T47D (cell line): ENCODE results near the gene HOXC9.

Experiments
- DNase-seq, 2 experiments: peaks; one replicate each; pipeline versions ENCODE4 v3.0.0 to v3.0.0-alpha.2; 2011 to 2012; ENCODE audit warnings: low read depth in 1 of 2, low spot score in 1 of 2
- JUND ChIP-seq: IDR thresholded peaks from 2 replicates; pipeline ENCODE4 v1.6.1; 2012; ENCODE audit warnings: low read depth
- in situ Hi-C: cut with HindIII; loops from 2 replicates; pipeline ENCODE4 v1.10.0; 2016; ENCODE audit warnings: low sequenced_read_pairs, low pct_unique_long_range_greater_than_20kb

HOXC9 gene

DNA sequence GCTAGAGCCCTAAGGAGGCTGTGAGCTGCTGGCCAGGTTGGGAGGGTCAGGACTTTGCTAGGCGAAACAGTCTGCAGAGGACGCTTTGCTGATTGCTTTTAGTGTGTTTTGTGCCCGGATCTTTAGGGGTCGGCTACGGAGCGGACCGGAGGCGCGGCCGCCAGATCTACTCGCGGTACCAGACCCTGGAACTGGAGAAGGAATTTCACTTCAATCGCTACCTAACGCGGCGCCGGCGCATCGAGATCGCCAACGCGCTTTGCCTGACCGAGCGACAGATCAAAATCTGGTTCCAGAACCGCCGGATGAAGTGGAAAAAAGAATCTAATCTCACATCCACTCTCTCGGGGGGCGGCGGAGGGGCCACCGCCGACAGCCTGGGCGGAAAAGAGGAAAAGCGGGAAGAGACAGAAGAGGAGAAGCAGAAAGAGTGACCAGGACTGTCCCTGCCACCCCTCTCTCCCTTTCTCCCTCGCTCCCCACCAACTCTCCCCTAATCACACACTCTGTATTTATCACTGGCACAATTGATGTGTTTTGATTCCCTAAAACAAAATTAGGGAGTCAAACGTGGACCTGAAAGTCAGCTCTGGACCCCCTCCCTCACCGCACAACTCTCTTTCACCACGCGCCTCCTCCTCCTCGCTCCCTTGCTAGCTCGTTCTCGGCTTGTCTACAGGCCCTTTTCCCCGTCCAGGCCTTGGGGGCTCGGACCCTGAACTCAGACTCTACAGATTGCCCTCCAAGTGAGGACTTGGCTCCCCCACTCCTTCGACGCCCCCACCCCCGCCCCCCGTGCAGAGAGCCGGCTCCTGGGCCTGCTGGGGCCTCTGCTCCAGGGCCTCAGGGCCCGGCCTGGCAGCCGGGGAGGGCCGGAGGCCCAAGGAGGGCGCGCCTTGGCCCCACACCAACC lies 29.8 kb downstream of the HOXC9 start:
- no peak for DNase-seq
- in situ Hi-C loops, result no loop called here
- no peak for TF ChIP-seq JUND

DNA sequence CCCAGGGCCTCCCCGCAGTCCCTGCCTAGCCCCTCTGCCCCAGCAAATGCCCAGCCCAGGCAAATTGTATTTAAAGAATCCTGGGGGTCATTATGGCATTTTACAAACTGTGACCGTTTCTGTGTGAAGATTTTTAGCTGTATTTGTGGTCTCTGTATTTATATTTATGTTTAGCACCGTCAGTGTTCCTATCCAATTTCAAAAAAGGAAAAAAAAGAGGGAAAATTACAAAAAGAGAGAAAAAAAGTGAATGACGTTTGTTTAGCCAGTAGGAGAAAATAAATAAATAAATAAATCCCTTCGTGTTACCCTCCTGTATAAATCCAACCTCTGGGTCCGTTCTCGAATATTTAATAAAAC lies 30.5 kb downstream of the HOXC9 start:
- DNase-seq, result no peak
- TF ChIP-seq JUND, result no peak
- in situ Hi-C loops, result no loop called here

DNA sequence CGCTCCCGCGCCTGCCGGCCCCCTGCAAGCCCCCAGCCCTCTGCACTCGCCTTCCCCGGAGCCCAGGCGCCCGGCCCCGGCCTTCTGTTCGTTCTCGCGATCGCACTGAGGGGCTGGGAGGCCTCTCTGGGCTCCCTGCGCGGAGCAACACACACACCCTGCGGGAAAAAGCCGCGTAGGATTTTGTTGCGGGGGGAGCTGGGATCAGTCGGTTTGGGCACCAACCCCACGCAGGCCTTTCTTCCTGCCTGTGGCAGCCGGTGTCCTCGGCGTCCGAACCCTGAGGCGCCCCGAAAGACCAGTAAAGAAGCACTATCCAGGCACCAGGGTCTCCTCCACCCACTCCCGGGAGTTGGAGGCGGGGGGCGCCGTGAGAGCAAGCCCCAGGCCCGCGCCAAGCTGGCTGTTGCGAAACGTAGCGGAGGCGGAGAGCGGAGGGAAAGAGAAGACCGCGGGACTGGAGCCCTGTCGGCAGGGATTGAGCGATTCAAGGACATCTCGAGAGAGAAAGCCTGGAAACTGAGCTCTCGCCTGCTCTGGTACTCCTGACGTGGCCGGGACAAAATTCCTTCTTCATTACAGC lies 31.0 kb downstream of the HOXC9 start:
- in situ Hi-C loops, result no loop called here
- DNase-seq, result no peak
- no peak for TF ChIP-seq JUND

DNA sequence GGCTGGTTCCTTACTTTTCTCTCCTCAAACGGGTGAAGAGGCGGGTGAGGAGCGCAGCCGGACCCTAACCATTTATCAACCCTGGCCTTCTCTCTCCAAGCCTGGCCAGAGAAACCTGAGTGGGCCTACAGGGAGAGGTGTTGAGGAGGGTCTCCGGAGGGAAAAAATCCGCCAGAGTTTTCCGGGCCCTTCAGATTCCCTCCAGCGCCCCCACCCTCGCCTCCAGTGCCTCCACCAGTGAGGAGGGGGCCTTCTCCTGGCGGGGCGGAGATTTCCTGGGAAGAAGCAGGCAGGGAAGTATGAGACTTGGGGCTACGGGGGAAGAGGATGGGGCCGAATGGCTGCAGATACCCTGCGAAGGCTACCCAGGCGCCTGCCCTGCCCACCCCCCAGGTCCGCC lies 31.5 kb downstream of the HOXC9 start:
- DNase-seq, result no peak
- no peak for TF ChIP-seq JUND
- in situ Hi-C loops, result no loop called here

DNA sequence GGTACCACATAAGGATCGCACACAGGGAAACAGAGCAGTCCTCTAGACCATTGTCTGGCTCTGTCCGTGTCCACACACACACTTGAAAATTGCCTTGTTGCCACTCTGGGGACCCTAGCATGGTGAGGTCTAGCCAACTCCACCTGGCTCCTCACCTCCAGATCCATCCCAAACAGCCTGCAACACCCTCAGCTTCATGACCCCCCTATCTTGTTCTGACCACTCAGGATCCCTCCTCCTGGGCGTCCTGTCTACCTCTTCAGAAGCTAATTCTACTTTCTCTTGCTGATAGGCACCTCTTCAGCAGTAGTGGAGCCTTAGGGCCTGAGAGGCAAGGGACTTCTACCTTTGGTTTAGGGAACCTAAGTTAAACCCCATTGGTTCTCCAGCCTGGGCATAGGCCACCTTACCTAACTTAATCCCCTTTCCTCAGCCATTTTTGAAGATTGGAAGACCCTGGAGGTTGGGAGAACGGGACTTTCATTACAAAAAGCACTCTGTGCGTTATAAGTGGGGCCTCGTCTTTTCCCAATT lies 32.2 kb downstream of the HOXC9 start:
- in situ Hi-C loops, result no loop called here
- DNase-seq, result no peak
- TF ChIP-seq JUND, result no peak

DNA sequence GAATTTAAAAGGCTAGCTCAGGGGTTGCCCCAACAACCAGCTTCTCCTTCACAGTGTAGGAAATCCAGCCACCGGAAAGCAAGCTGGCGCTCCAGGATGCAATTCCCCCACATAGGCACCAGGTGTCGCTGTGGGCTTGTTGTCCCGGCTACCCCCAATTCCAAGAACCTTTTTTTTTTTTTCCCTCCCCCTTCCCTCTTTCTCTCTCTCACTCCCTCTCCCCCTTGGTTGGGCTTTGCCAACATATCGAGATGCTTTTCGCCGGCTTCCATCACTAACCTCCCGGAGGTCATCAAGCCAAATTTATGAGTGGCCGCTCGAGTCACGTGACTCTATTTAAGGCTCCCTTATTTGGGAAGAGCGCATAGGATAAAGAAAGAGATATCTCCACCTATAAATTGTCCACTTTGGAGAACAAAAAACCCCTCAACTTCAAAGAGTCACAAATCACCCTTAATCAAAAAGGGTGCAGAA lies 32.7 kb downstream of the HOXC9 start, which contains the start of gene HOXC5:
Gene HOXC5 (plus strand): TSS at position 424 of the 474 bp plus-strand sequence. CDS start 73 bp downstream, outside the sequence.
- no peak for TF ChIP-seq JUND
- in situ Hi-C loops, result no loop called here
- peak; percentile 79 to 99 for DNase-seq

DNA sequence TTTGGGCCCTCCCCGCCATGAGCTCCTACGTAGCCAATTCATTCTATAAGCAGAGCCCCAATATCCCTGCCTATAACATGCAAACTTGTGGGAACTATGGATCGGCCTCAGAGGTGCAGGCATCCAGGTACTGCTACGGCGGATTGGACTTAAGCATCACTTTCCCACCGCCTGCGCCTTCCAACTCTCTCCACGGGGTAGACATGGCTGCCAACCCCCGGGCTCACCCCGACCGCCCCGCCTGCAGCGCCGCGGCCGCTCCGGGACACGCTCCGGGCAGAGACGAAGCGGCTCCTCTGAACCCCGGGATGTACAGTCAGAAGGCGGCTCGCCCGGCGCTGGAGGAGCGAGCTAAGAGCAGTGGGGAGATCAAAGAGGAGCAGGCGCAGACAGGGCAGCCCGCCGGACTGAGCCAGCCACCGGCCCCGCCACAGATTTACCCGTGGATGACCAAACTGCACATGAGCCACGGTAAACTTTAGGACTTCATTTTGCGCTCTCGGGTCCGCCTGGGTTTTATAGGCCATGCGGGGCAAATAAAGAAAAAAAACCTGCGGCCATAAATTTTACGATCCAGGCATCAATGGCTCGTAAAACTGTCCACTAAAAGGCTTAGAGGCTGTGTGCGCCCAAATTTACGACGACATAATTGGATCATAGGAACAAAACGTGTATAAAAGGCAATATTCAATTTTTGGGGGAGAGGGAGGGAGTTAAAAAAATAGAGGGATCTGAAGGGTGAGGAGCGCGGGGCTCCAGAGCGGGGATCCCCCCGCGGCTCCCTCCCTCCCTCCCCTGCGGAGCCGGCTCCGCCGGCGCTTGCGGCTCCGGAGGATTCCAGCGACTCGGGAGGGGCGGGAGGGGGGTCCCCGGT lies 33.4 kb downstream of the HOXC9 start:
- in situ Hi-C loops, result no loop called here
- DNase-seq, result no peak
- no peak for TF ChIP-seq JUND

DNA sequence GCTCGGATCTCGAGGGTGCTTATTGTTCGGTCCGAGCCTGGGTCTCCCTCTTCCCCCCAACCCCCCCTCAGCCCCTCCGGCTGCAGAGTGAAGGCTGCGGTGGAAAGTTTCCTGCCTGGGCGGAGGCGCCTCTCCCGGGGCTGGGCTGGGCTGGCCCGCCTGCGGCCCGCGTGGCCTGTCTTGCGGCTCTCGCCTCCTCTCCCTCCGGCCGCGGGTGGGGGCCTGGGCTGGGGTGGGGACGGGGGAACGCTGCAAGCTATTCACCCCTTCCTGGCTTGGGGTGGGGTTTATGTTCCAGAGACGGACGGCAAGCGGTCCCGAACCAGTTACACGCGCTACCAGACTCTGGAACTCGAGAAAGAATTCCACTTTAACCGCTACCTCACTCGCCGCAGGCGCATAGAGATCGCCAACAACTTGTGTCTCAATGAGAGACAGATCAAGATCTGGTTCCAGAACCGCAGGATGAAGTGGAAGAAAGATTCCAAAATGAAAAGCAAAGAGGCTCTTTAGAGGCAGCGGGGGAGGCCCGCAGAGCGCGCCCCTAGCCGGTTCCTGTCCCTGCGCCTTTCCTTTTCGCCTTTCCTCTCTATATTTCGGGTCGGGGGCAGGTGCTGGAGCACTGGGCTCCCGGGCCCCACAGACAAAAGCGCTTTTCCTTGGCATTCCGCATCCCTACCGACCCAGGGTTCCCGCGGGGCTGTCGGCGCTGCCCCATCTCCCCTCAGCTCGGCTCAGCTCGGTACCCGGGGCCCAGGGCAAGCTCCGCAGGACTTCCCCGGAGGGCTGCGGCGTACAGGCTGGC lies 34.2 kb downstream of the HOXC9 start:
- no peak for DNase-seq
- in situ Hi-C loops, result no loop called here
- TF ChIP-seq JUND, result no peak

DNA sequence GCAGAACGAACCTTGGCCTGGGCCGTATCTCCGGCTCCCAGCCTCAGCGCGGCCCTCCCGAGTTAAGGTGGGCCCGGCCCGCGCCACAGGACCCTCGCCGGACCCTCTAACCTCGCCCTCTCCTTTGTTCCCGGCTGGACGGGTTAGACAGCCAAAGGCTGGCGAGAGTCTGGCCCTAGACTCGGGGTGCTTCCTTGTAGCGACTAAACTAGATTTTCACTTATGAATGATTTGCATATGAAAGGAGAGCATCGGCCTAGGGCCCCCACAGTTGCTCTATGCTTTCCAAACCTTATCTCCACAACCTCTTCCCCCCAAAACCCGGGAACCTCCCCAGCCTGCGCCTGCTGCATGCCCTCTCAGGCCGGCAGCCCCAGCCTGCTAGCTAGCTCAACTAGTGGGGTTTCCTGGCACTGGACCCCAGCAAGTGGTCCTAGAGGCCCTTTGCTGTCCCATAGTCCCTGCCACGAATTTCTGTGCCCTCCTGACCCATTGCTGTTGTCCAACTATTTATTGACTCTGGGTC lies 34.9 kb downstream of the HOXC9 start:
- no peak for TF ChIP-seq JUND
- in situ Hi-C loops, result no loop called here
- DNase-seq, result no peak

DNA sequence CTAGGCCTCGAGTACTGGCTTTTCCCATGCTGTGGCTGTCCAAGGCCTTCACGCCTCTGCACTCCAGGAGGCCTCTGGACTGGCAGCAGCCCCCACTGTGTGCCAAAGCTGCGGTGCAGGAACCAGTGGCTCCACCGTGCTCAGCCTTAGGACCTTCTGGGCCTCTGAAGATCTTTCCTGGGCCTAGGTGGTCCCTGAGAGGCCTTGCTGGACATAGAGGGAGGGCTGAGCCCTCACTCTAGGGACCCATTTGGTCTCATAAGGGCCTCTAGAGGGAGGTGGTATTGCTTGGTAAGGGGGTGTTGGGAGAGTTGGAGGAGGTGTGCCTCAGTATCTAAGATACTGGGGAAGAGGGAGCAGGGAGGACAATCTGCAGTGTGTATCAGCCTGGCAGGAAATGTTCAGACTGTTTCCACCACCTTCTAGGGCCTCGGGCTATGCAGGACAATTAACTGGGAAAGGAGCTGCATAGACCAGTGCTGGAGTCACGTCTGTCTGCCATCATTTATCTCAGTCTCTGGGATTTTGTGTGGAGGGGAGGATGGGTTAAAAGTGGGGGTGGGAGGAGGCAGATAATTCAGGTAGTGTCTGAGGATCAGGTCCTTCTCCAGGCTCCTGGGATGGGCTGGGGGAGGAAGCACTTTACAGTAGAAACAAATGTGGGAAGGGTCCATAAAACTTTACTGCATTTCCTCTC lies 35.8 kb downstream of the HOXC9 start:
- in situ Hi-C loops, result no loop called here
- no peak for DNase-seq
- TF ChIP-seq JUND, result no peak
